ENCODE data around the gene FMNL2.

Gene FMNL2

GRCh38 chr2:152638056-152638455, 303.1 kb downstream of the FMNL2 start:
- no peak for DNase-seq (ENCODE audit: low read depth, low spot score)
- H3K27me3 ChIP-seq (ENCODE audit: control insufficient read depth, insufficient read depth, low read length) = no peaks in the 10 kb centered on the region
- no CpG with 5 or more reads among the region's 2 CpGs for WGBS (ENCODE audit: insufficient coverage, insufficient read length)
- H3K36me3 ChIP-seq (ENCODE audit: control insufficient read depth, insufficient read depth, low read length) = peaks cover 14% of the 10 kb centered on the region; the same call in 1 of the 2 replicates
- H3K4me1 ChIP-seq (ENCODE audit: control insufficient read depth, insufficient read depth, low read length) = no peaks in the 10 kb centered on the region
- no peaks in the 10 kb centered on the region for H3K9me3 ChIP-seq (ENCODE audit: control insufficient read depth, insufficient read depth, low read length)
- H3K4me3 ChIP-seq (ENCODE audit: low read length) = no peak overlapping the region
- H3K27ac ChIP-seq (ENCODE audit: low read length) = no peak overlapping the region

DNA sequence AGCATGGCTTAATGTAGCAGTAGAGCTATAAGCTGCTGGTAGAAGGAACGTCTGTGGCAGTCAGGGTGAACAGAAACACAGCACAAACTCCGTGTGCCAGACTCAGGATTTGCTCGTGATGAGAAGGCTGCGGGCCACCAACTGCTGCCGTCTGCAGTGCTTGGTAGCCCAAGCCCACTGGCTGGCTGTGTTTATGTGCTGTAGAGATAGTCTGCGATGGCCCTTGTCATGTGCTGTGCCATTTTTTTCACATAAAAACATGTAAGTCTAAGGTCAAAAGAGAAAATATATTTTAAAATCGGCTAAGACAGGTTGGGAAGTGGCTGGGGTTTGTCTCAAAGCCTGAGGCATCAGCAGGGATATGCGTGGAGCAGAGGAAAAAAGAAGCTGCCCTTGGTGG, 303.6 kb downstream of the FMNL2 start:
- no CpG with 5 or more reads among the region's 8 CpGs for WGBS (ENCODE audit: insufficient coverage, insufficient read length)
- no peak overlapping the region for H3K27ac ChIP-seq (ENCODE audit: low read length)
- H3K4me1 ChIP-seq (ENCODE audit: control insufficient read depth, insufficient read depth, low read length) = no peaks in the 10 kb centered on the region
- peaks cover 14% of the 10 kb centered on the region; the same call in 1 of the 2 replicates for H3K36me3 ChIP-seq (ENCODE audit: control insufficient read depth, insufficient read depth, low read length)
- no peaks in the 10 kb centered on the region for H3K27me3 ChIP-seq (ENCODE audit: control insufficient read depth, insufficient read depth, low read length)
- DNase-seq (ENCODE audit: low read depth, low spot score) = no peak
- H3K9me3 ChIP-seq (ENCODE audit: control insufficient read depth, insufficient read depth, low read length) = no peaks in the 10 kb centered on the region
- H3K4me3 ChIP-seq (ENCODE audit: low read length) = no peak overlapping the region

- no peaks in the 10 kb centered on the region for H3K27me3 ChIP-seq (ENCODE audit: control insufficient read depth, insufficient read depth, low read length)
- no peak overlapping the region for H3K4me3 ChIP-seq (ENCODE audit: low read length)
- H3K9me3 ChIP-seq (ENCODE audit: control insufficient read depth, insufficient read depth, low read length) = no peaks in the 10 kb centered on the region
- H3K27ac ChIP-seq (ENCODE audit: low read length) = no peak overlapping the region
- no CpG with 5 or more reads among the region's 6 CpGs for WGBS (ENCODE audit: insufficient coverage, insufficient read length)
- no peaks in the 10 kb centered on the region for H3K4me1 ChIP-seq (ENCODE audit: control insufficient read depth, insufficient read depth, low read length)
- peaks cover 6% of the 10 kb centered on the region; the same call in 1 of the 2 replicates for H3K36me3 ChIP-seq (ENCODE audit: control insufficient read depth, insufficient read depth, low read length)
- no peak for DNase-seq (ENCODE audit: low read depth, low spot score)
These were observed 309.4 kb downstream of the FMNL2 start for GRCh38 chr2:152644189-152644873.

DNA sequence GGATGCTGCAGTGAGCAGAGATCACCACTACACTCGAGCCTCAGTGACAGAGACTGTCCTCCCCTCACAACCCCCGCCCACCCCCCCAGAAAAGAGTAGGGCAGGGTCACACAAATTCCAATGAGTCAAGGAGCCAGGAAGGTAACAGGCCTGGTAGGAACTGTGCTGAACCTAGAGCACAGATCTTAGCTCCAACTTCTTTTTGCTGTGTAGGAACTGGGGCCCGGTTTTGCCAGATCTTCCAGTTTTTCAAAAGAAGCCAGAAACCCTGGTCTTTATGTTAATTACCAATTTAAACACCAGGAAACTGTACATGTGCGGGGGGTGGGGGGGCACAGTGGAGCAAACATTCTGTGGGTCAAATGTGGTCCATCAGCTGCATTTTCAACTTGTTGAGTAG, 311.3 kb downstream of the FMNL2 start:
- Histone ChIP-seq H3K9me3 (ENCODE audit: control insufficient read depth, insufficient read depth, low read length) (no peaks in the 10 kb centered on the region), H3K4me3 (ENCODE audit: low read length) (no peak overlapping the region), H3K27ac (ENCODE audit: low read length) (no peak overlapping the region), H3K36me3 (ENCODE audit: control insufficient read depth, insufficient read depth, low read length) (no peaks in the 10 kb centered on the region; the same call in 1 of the 2 replicates), H3K27me3 (ENCODE audit: control insufficient read depth, insufficient read depth, low read length) (no peaks in the 10 kb centered on the region), H3K4me1 (ENCODE audit: control insufficient read depth, insufficient read depth, low read length) (no peaks in the 10 kb centered on the region)
- no CpG with 5 or more reads among the region's 4 CpGs for WGBS (ENCODE audit: insufficient coverage, insufficient read length)
- no peak for DNase-seq (ENCODE audit: low read depth, low spot score)

DNA sequence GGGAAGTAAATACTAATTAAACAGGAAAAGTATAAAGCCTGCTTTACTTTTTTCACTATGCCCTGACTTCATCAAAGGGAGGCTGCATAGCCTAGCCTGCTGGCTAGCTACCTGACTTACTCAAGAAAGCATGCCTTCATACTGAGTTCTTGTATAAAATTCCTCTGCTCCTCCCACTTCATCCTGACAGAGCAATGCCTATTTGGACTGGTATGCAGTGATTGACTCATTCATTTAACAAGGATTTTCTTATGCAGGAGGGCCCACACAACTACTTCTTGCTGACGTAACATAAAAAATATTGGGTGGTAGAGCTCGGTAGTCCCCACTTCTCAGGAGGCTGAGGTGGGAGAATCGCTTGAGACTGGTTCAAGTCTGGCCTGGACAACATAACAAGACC, 311.8 kb downstream of the FMNL2 start:
- DNase-seq (ENCODE audit: low read depth, low spot score) = no peak
- Histone ChIP-seq H3K27me3 (ENCODE audit: control insufficient read depth, insufficient read depth, low read length) (no peaks in the 10 kb centered on the region), H3K4me1 (ENCODE audit: control insufficient read depth, insufficient read depth, low read length) (no peaks in the 10 kb centered on the region), H3K27ac (ENCODE audit: low read length) (no peak overlapping the region), H3K4me3 (ENCODE audit: low read length) (no peak overlapping the region), H3K36me3 (ENCODE audit: control insufficient read depth, insufficient read depth, low read length) (no peaks in the 10 kb centered on the region; the same call in 1 of the 2 replicates), H3K9me3 (ENCODE audit: control insufficient read depth, insufficient read depth, low read length) (no peaks in the 10 kb centered on the region)
- no CpG with 5 or more reads among the region's 3 CpGs for WGBS (ENCODE audit: insufficient coverage, insufficient read length)

DNA sequence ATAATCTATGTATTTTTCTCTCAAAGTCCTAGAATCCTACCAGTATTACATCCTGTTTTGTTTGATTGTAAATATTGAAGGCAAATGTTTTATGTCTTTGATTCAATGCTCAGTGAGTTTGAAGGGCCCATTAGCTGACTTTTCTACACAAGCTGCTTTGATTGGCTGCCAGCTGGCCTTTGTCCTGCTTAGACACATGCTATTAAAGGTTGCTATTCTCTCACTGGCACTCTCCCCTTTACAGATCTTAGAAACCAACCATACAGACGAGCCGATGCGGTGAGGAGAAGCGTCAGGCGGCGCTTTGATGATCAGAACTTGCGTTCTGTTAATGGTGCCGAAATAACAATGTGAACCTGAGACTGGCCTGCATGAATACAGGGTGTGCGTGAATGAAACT, 312.6 kb downstream of the FMNL2 start:
- Histone ChIP-seq H3K27me3 (ENCODE audit: control insufficient read depth, insufficient read depth, low read length) (no peaks in the 10 kb centered on the region), H3K4me1 (ENCODE audit: control insufficient read depth, insufficient read depth, low read length) (no peaks in the 10 kb centered on the region), H3K27ac (ENCODE audit: low read length) (no peak overlapping the region), H3K36me3 (ENCODE audit: control insufficient read depth, insufficient read depth, low read length) (peaks cover 3% of the 10 kb centered on the region; the same call in 1 of the 2 replicates), H3K4me3 (ENCODE audit: low read length) (no peak overlapping the region), H3K9me3 (ENCODE audit: control insufficient read depth, insufficient read depth, low read length) (no peaks in the 10 kb centered on the region)
- no CpG with 5 or more reads among the region's 9 CpGs for WGBS (ENCODE audit: insufficient coverage, insufficient read length)
- no peak for DNase-seq (ENCODE audit: low read depth, low spot score)

DNA sequence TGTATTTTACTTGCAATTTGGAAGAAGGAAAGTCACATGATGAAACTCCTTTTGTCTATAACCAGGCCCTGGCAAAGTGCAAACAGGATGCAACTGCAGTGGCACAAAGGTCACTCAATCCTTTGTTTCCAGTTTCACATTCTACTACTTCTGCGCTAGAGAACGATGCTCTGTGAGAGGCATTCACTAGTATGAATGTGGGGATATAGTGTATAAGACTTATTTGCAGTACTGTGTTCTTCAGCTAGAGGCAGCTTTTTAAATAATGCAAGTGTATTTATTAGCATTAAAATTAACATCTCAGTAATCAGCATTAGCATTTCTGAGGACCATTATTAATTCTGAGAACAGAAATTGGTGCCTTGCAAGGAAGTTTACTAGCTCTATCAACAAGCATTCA, 313.4 kb downstream of the FMNL2 start:
- no peak overlapping the region for H3K4me3 ChIP-seq (ENCODE audit: low read length)
- DNase-seq (ENCODE audit: low read depth, low spot score) = no peak
- no peaks in the 10 kb centered on the region for H3K4me1 ChIP-seq (ENCODE audit: control insufficient read depth, insufficient read depth, low read length)
- H3K27me3 ChIP-seq (ENCODE audit: control insufficient read depth, insufficient read depth, low read length) = no peaks in the 10 kb centered on the region
- no CpG with 5 or more reads among the region's 2 CpGs for WGBS (ENCODE audit: insufficient coverage, insufficient read length)
- no peak overlapping the region for H3K27ac ChIP-seq (ENCODE audit: low read length)
- no peaks in the 10 kb centered on the region for H3K9me3 ChIP-seq (ENCODE audit: control insufficient read depth, insufficient read depth, low read length)
- H3K36me3 ChIP-seq (ENCODE audit: control insufficient read depth, insufficient read depth, low read length) = peaks cover 3% of the 10 kb centered on the region; the same call in 1 of the 2 replicates

- WGBS (ENCODE audit: insufficient coverage, insufficient read length) = no CpG with 5 or more reads among the region's 1 CpG
- H3K9me3 ChIP-seq (ENCODE audit: control insufficient read depth, insufficient read depth, low read length) = no peaks in the 10 kb centered on the region
- H3K36me3 ChIP-seq (ENCODE audit: control insufficient read depth, insufficient read depth, low read length) = peaks cover 3% of the 10 kb centered on the region; the same call in 1 of the 2 replicates
- no peaks in the 10 kb centered on the region for H3K4me1 ChIP-seq (ENCODE audit: control insufficient read depth, insufficient read depth, low read length)
- no peak overlapping the region for H3K4me3 ChIP-seq (ENCODE audit: low read length)
- no peak for DNase-seq (ENCODE audit: low read depth, low spot score)
- no peak overlapping the region for H3K27ac ChIP-seq (ENCODE audit: low read length)
- no peaks in the 10 kb centered on the region for H3K27me3 ChIP-seq (ENCODE audit: control insufficient read depth, insufficient read depth, low read length)
These were observed 315.0 kb downstream of the FMNL2 start for GRCh38 chr2:152649997-152650396.

DNA sequence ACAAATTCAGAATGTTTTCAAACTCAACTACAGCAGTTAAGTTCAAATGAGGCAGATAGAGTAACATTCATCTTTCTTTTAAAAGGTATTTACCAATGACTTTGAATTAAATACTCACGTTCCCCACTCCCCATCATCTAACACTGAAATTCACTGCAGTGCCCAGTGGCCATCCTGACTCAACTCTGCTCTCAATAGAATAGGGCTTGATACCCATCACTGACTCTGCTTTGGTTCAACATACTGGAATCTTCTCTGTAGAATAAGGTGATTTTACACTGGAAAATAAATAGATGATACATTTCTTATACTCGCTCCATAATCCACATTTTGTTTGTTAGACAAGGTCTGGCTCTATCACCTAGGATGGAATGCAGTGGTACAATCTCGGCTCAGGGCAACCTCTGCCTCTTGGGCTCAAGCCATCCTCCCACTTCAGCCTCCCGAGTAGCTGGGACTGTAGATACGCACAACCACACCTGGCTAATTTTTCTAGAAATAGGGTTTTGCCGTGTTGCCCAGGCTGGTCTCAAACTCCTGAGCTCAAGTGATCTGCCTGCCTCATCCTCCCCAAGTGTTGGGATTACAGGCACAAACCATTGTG, 315.9 kb downstream of the FMNL2 start:
- Histone ChIP-seq H3K9me3 (ENCODE audit: control insufficient read depth, insufficient read depth, low read length) (no peaks in the 10 kb centered on the region), H3K4me3 (ENCODE audit: low read length) (no peak overlapping the region), H3K4me1 (ENCODE audit: control insufficient read depth, insufficient read depth, low read length) (no peaks in the 10 kb centered on the region), H3K27me3 (ENCODE audit: control insufficient read depth, insufficient read depth, low read length) (no peaks in the 10 kb centered on the region), H3K27ac (ENCODE audit: low read length) (no peak overlapping the region), H3K36me3 (ENCODE audit: control insufficient read depth, insufficient read depth, low read length) (peaks cover 3% of the 10 kb centered on the region; the same call in 1 of the 2 replicates)
- WGBS (ENCODE audit: insufficient coverage, insufficient read length) = no CpG with 5 or more reads among the region's 6 CpGs
- DNase-seq (ENCODE audit: low read depth, low spot score) = no peak

- Histone ChIP-seq H3K36me3 (ENCODE audit: control insufficient read depth, insufficient read depth, low read length) (peaks cover 4% of the 10 kb centered on the region; the same call in 1 of the 2 replicates), H3K4me1 (ENCODE audit: control insufficient read depth, insufficient read depth, low read length) (no peaks in the 10 kb centered on the region), H3K9me3 (ENCODE audit: control insufficient read depth, insufficient read depth, low read length) (no peaks in the 10 kb centered on the region), H3K4me3 (ENCODE audit: low read length) (no peak overlapping the region), H3K27me3 (ENCODE audit: control insufficient read depth, insufficient read depth, low read length) (no peaks in the 10 kb centered on the region), H3K27ac (ENCODE audit: low read length) (no peak overlapping the region)
- no peak for DNase-seq (ENCODE audit: low read depth, low spot score)
- no CpG with 5 or more reads among the region's 2 CpGs for WGBS (ENCODE audit: insufficient coverage, insufficient read length)
These were observed 316.9 kb downstream of the FMNL2 start for GRCh38 chr2:152651834-152652233.
